LNCaP clone FGC (cell line): Measurements from ENCODE around the gene HLA-DRA.
"Not testable (repeated sequence)": the region's sequence is repeated elsewhere in the genome, so short reads cannot be mapped to it uniquely, and the experiment has no call there.

Source experiments
- DNase-seq: peaks from one replicate; pipeline ENCODE4 v3.0.0-alpha.2; 2011; ENCODE audit warnings: low read depth
- H3K4me3 ChIP-seq: 2 replicates; pipeline ENCODE4 v1.5.1; 2011; ENCODE audit warnings: mild to moderate bottlenecking, low read depth, low read length, control low read depth
- CTCF ChIP-seq: IDR thresholded peaks from 2 replicates; pipeline ENCODE4 v1.5.1; 2012; ENCODE audit warnings: mild to moderate bottlenecking; ENCODE audit not compliant: control insufficient read depth, insufficient read depth; ENCODE audit errors: extremely low read depth

HLA-DRA gene

GRCh38 chr6:32449088-32449736 is 9.5 kb downstream of the HLA-DRA start:
- no peak for DNase-seq
- no peak overlapping the region for H3K4me3 ChIP-seq
- TF ChIP-seq CTCF = no peak

- TF ChIP-seq CTCF = no peak
- no peak overlapping the region for H3K4me3 ChIP-seq
- DNase-seq = no peak
Observed at GRCh38 chr6:32457054-32457453, 17.4 kb downstream of the HLA-DRA start.

GRCh38 chr6:32459781-32460424 is 20.2 kb downstream of the HLA-DRA start:
- DNase-seq = no peak
- TF ChIP-seq CTCF = no peak
- H3K4me3 ChIP-seq = peak overlapping the region; percentile 31

- no peak overlapping the region for H3K4me3 ChIP-seq
- TF ChIP-seq CTCF = no peak
- no peak for DNase-seq
Observed at GRCh38 chr6:32460528-32460927, 20.8 kb downstream of the HLA-DRA start.

GRCh38 chr6:32461493-32461892 is 21.8 kb downstream of the HLA-DRA start:
- no peak for DNase-seq
- TF ChIP-seq CTCF = no peak
- no peak overlapping the region for H3K4me3 ChIP-seq

- TF ChIP-seq CTCF = no peak
- no peak overlapping the region for H3K4me3 ChIP-seq
- DNase-seq = no peak
Observed at GRCh38 chr6:32462609-32463008, 22.9 kb downstream of the HLA-DRA start.

- not testable (repeated sequence) for H3K4me3 ChIP-seq, DNase-seq
Observed at GRCh38 chr6:32467743-32468503, 28.2 kb downstream of the HLA-DRA start.
